NOMO-1 treated with DMSO at 0.1 percent for 48 hours (cell line): ENCODE results near the gene POU3F3.

ENCODE experiments used
- DNase-seq: peaks from one replicate; lab custom pipeline; 2025; ENCODE audit not compliant: unreplicated experiment; lab: John Stamatoyannopoulos, UW

The POU3F3 gene

DNA sequence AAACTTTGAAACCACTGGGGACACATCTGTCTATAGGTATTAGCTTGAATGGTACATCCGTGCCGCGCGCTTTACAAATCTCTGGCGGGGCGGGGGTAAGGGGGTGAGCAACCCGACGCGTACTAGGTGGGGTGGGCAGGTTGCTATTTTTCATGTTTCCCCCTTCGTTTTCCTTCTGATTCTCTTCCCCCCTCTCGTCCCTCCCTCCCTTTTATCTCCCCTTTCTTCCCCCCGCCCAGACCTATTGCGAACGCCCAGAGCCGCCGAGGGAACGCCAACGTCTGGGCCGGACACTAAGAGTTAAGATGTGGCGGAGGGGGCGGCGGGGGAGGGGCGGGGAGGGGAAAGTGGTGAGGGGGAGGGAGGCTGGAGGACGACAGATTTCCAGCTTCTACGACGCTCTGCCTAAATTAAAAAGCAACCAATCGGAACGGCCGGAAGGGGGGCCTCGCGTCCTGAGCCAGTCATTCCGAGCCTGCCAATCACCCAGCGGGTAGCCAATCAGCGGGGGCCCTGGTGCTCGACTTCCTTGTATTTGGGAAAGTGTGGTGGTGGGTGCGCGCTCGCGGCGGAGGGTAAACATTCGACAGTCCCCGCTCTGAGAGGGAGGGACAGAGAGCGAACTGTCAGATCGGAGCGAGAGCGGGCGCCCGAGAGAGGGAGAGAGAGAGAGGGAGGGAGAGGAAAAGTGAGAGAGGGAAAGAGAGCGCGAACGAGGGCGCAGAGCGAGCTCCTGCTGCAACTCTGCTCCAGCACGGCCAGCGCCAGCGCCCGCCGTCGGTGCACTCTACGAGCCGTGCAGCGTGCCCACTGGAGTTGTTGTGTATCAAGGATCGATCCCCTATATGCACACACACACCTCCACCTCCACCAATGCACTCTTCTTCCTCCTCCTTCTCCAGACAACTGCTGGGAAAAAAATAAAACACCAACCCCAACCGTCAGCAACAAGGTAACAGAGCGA lies at the start of gene POU3F3:
POU3F3 (plus strand) TSS at position 582 of the 964 bp plus-strand sequence. CDS start 1,396 bp downstream, outside the sequence.
- no peak for DNase-seq

DNA sequence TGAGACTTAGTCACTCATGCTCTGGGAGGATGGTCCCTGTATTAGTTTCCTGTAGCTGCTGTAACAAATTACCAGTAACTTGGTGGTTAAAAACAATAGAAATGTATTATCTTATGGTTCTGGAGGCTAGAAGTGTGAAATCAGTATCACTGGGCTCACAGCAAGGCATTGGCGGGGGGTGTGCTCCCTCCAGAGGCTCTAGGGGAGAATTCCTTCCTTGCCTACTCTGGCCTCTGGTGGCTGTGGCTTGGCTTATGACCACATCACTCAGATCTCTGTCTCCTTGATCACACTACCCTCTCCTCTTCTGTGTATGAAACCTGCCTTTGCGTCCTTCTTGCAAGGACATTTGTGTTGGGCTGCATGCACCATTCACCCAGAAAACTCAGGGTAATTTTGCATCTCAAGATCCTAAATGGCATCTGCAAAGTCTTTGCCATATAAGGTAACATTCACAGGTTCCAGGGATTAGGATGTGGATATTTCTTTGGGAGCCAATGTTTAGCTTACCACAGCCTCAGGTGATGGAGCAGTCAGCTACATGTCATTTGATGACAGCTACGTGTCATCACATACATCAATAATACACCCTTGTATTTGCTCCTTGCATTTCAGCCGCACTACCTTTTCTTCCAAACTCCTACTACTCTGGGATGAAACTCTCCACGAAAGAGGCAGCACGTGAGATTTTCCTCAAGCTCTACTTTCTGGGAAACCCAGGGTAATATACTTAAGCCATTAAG lies 49.6 kb upstream of the POU3F3 start:
- no peak for DNase-seq

DNA sequence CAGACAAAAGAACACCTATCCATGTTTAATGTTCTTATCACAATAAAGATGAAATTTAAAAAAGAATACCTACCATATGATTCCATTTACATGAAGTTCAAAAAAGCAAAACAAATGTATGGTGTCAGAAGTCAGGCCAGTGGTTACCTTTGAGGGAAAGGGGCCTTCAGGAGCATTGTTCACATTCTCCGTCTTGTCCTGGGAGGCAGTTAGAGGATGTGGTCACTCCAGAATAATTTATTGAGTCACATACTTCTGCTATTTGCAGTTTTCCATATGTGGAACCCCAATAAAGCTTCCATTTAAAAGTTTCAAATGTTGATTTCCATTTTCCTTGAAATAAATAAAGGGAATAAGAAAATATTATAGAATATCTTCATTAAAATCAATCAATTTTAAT lies 41.6 kb upstream of the POU3F3 start:
- no peak for DNase-seq

DNA sequence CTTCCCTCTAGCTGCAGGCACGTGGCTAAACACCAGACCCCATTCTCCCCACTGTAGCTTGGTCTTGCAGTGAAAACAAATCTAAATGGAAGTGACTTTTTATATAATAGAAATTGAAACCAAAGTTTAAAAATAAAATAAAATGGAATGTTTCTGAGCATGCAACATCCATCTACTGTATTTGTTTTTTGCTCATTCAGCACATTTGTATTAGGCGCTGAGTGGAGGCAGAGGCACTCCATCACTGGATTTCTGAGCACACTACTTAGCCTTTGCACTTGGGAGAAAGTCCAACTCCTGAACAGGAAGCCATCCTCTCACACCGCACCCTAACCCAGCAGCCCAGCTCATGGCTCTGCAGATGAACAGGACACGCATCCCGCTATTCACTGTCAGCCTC lies 37.8 kb upstream of the POU3F3 start:
- no peak for DNase-seq

DNA sequence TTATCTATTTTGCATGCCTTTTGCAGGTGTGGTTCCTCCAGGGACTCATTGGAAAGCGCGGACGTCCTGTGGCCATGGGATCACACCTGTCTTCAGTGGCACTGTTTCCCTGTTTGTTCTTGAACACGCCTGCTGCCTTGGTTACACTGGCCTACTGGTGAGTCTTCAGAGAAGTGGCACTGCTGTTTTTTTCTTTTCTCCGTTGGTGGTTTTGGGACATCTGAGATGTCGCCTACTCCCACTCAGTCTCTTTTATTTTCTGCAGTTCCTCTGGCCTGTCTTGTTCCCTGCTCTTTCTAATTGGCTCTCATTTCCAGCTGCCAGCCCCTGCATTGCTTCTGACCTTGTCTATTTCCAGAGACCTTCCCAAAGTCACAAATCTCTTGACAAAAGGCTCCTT lies 35.7 kb upstream of the POU3F3 start:
- no peak for DNase-seq

DNA sequence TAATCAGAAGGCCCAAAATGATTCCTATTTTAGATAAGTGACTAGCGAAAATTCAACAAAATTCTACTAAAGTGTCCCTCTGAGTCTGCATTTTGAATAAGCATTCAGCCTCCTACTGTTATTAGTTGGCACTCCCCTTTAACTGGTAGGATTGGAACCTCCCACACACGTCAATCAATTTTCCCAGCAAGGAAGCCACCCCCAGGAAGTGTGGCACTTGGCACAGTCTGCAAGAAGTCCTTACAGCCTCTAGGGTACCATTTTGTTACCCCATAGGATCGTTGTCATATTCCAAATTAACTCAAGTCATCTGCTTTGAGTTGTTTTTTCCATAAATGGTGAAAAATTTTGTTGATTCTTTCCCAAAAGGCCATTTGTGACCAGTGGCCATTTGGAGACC lies 33.8 kb upstream of the POU3F3 start:
- no peak for DNase-seq

DNA sequence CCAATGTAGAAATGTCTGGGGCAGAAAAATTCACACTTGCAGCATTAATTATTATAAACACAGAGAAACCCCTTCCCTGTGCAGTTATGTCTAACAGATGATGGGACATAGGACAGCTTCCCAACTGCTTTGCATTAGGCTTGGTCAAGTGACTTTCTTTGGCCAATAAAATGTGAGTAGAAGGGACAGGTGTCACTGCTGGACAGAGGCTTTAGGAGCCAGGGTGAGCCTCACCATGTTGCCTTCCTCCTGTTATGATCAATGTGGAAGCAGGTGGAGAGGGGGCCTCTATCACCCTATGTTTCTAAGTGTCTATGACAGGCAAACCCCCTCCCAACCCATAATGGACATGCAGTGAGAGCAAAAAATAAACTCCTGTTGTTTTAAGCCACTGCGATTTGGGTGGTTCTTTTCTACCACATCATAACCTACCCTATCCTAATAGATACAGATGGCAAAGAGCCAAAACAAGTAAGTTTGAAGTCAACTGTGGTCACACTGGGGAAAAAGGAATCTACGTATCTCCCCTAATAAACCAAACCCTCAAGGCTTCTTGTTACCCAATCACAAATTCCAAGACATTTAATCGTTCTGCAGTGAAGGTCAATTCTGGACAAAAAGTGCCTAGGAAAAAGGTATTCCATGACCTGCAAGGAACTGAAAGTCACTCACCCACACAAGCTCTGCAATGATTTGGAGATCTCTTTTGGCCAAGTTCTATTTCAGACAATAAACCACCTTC lies 28.6 kb upstream of the POU3F3 start:
- DNase-seq: no peak

DNA sequence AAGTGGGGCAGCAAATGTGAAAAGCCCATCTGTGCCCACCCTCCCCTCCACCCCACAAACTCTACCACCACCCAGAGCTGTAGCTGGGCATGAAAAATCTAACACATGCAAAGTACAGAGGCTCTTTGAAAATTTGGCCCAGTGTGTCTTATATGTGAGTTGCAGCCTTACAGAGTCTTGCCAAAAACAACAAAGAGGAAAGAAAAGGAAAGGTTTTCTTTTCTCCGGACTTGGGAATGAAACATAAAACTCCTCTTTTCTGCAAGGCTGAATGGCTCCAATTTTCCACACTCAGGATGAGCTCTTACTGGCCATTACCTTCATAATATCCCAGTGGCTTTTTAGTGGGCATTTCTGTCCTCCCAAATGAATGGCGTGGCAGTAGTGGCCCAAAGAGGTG lies 27.9 kb upstream of the POU3F3 start:
- DNase-seq: no peak

DNA sequence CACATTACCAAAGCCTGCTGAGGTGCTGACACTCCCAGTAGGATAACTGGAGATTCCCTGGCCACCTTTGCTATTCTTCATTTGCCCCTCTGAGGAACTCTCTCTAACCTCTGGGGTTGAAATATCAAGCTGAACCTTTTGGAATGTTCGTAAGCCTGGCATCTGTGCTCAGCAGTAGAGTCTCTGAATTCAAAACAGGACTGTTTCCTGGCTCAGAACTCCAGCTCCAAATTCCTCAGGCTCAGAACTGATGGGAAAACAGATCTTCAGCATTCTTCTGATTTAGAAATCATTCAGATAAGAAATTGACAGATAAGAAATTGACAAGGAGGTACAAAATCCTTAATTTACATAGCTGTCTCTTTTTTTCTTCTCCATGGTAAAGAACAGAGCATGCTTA lies 22.2 kb upstream of the POU3F3 start:
- no peak for DNase-seq

DNA sequence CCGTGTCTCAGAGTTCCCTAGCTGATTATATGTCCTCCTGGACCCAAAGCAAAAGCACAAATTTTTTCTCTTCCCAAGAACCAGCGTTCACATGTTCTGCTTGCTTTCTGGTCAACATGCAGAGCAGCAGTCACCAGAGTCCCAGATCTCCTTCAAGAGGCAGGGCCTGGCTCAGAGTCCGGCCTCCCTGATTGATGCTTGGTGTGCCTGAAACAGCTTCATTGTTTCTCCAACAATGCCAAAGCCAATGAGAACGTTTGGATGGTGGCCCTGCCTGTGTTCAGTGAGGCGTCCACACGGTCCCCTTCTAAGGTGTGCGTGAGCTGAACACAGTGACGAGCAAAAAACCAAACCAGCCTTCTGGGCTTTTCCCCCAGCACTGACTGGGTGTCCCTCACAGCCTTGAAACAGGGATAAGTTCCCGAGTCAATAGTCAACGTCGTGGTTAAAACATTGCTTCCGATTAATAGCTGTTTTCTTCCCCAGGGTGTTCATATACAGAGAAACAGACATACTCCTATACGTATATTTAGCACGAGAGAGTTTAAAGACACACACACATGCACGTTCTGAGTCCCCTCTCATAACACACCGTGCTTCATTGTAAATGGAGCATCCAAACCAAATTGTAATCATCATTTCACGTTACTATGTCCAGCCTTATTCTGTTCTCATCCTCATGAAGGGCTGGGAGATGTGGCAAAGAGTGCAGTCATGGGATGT lies 19.3 kb upstream of the POU3F3 start:
- DNase-seq: no peak

DNA sequence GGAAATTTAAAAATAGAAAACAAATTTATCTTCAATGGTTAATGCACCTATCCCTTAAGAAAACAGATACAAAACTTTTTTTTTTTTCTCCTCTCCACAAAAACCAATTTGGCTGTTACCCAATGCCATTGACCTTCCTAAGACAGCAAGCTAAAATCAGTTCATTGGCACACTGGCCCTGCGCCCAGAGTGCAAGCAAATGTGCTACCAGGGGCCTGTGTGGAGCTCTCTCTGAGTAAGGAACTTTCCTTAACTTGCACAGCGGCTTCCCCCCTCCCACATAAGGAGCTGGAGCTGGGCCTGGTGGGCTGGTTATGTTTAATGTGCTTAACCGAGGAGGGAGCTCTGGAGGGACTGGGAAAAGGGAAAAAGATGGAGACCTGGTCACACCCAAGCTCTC lies 17.6 kb upstream of the POU3F3 start:
- no peak for DNase-seq

DNA sequence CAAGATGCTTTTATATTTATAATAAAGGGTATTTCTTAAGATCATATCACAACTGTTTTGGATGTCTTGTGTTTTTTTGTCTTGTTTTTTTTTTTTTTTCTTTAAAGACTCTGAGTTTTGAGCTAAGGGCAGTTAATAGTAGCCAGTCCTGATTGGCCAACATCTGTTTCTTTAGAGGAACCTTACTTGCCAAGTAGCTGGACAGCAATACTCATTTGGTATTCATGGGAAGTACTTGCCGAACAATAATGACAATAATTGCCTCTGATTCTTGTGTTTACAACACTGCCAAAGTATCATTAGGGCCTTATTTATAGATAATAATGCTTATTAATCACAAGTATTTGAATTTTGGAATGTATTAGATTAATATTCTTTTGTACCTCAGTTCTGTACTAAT lies 17.1 kb upstream of the POU3F3 start:
- no peak for DNase-seq

DNA sequence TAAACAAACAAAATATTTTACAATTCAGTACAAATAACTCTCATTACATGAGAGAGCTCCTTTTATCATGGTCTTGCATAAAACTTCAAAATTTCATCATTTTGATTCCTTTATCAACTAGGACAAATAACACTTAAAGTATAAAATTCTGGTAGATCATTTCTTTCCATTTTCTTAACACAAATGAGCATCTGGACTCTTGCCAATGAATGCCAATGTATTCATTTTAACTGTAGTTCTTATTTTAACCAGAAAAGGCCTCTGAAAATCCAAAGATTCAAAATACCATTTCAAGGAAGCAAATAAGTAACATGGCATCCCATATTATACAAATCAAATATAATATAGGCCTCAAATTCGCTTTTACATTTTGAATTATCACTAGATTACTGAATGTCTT lies 13.8 kb upstream of the POU3F3 start:
- no peak for DNase-seq

DNA sequence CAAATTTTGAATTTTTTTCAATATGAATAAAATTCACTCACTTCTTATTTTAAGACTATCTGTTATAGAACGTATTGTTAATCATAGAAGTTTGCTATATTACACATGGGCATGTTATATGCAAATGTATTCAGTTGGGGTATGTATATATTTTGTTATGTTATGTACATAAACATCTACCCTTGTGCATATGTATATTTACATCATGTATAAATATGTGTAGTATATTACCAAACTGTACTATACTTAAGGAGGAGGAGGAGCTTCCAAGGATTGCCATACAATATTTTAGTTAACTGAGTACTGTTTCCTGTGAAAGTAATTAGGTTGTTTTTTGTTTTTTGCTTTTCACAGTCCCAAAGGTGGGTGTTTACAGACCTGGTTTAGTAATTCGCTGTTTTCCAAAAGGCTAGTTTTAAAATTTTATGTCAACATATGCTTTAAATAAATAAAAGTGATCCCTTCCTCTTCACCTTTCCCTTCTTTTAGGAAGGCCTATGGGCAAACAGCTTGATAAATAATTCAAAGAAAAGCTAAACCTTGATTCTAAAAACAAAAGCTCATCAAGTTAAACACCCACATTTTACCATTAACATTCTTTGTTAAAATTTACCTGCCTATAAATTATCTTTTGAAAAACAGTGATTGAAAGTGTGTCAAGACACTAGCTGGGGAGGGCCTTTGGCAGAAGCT lies 12.9 kb upstream of the POU3F3 start:
- DNase-seq: no peak

DNA sequence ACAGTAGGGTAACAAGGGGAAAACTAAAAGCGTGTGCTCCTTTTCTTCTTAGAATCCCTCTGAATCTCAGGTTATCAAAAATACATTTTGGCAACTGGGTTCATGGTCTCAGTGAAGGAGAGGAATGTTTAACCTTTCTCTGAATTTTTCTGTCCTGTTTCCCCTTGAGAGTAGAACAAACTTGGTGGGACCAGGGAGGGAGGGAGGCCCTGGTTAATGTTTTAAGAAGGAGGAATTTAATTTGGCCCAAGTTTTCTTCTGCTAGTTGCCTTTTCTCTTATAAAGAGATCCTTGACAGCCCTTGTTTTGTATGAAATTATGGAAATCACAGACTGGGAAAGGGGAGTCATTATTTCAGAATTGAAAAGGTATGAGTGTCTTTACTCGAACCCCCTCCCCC lies 12.2 kb upstream of the POU3F3 start:
- no peak for DNase-seq

DNA sequence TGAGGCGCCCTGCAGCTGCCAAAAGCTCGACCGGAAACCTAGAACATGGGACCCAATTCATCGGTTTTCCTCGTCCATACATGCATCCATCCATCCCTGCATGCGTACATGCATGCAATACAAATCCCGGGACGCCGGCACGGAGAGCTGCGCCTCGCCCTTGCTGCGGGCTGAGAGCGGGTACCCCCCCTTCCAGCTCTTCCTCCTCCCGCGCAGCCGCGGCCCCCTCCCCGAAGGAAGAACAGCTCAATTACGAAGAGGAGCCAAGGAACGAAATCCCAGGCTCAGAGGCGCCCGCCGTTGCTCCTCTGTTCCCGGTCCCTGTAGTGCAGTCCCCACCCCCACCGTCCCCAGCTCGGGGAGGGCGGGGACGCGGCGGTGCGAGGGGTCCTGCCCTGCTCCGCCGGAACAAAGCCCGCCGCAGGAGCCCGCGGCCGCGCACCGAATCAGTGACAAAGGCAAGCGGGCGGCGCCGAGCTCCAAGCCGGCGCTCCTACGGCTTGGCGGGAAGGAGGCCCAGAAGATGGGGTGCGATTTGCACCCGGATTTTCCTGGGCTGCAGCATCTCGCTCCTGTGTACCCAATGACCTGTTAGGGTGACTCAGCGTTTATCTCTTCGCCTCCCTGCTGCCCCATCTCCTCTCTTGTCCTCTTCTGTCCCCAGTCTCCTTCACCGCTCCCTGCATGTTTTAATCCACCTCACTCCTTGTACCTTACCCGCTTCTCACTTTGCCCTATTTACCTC lies 8.9 kb upstream of the POU3F3 start:
- DNase-seq: no peak

DNA sequence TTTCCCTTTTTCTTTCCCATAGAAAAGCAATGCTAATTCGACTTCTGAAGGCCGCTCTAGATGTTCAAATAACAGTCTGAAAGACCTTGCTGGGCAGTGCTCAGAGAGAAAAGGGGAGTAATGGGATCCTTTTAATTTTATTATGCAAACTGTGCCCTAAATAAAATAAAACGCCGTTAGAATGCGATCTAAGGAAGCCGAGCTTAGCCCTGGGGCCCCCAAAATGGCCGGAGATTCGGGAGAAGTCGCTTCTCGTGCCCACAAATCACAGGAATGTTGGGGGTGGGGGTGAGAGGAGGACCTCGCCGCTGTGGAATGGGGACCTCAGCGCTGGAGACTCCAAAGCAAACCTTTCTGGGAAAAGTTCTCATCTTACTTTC lies 8.4 kb upstream of the POU3F3 start:
- no peak for DNase-seq

DNA sequence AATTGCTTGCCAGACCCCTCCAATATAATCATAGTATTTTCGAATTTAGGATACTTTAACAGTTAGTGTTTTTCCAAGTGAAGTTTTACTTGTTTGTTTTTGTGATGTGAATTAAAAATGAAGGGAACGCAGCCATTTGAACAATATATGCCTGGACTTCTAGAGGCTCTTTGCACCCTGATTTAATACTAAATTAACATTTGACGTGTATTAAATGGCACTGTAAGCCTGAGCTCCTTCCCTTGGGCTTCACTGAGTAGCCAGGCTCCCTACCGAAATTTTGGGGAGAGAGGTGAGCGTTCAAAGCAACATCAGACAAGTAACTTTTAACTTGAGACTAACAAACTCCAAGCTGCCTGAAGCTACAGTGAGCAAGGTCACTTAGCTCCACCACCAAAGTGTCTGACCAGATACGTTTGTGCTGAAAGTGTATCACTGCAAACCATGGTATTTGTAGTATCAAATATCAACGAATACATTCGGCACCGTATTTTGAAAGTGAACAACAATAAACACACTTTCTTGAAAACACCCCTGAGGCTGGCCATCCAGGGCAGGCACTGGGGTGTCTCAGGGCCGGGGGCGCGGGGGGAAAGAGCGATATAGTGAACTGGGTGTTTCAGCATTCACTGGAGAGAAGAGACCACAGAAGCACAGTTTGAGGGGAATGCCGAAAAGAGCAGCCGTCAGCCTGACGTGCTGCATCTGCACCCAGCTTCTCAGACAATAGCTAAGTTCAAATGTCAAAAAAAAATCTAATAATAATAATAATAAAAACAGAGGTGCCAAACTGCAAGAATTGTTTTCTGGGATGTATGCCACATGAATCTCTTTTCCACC lies 7.7 kb upstream of the POU3F3 start:
- no peak for DNase-seq
